Activated CD4-positive, alpha-beta memory T cell treated with anti-CD3 and anti-CD28 coated beads for 36 hours (primary cell): Measurements from ENCODE around the gene ZWILCH. TPM values are rescaled to one million over a fixed set of nuclear protein-coding genes. Genes with fewer than 3 reads are reported as not detected.
"Not testable (repeated sequence)": the region's sequence is repeated elsewhere in the genome, so short reads cannot be mapped to it uniquely, and the experiment has no call there.

Experiments
- CTCF ChIA-PET: fragments of 350-600 bp; sonication (Branson Sonifier 250); formaldehyde crosslinking; loops from one replicate; lab custom pipeline; 2021; ENCODE audit warnings: antibody characterized with exemption, inconsistent platforms; lab: Charles Lee
- POLR2A ChIA-PET: fragments of 350-600 bp; sonication (Branson Sonifier 250); formaldehyde crosslinking; loops from one replicate; lab custom pipeline; 2021; ENCODE audit warnings: antibody characterized with exemption; lab: Charles Lee
- DNase-seq: peaks from one replicate; pipeline ENCODE4 v3.0.0-alpha.2; 2020
- H3K27ac Mint-ChIP-seq: one replicate; pipeline ENCODE4 v1.8.0; 2021; ENCODE audit warnings: mixed read lengths
- H3K27me3 Mint-ChIP-seq: one replicate; pipeline ENCODE4 v1.8.0; 2021; ENCODE audit warnings: mixed read lengths
- H3K36me3 Mint-ChIP-seq: one replicate; pipeline ENCODE4 v1.8.0; 2021; ENCODE audit warnings: mixed read lengths
- H3K4me1 Mint-ChIP-seq: one replicate; pipeline ENCODE4 v1.8.0; 2021; ENCODE audit warnings: low read depth, mixed read lengths
- H3K4me3 Mint-ChIP-seq: one replicate; pipeline ENCODE4 v1.8.0; 2021; ENCODE audit warnings: mild to moderate bottlenecking, mixed read lengths
- H3K9me3 Mint-ChIP-seq: one replicate; pipeline ENCODE4 v1.8.0; 2021; ENCODE audit warnings: mixed read lengths
- intact Hi-C: fragments of 100-400 bp; cut with micrococcal nuclease; formaldehyde crosslinking; loops from one replicate; pipeline ENCODE4 v1.15.1; 2023
- total RNA-seq, 2 experiments: library from RNA; stranded (reverse); gene quantifications; one replicate each; pipeline ENCODE4 v1.2.3, GENCODE V29; 2021

ZWILCH gene
- total RNA-seq, 2 experiments from 2014 or later: 29.6 to 31.1 TPM

DNA sequence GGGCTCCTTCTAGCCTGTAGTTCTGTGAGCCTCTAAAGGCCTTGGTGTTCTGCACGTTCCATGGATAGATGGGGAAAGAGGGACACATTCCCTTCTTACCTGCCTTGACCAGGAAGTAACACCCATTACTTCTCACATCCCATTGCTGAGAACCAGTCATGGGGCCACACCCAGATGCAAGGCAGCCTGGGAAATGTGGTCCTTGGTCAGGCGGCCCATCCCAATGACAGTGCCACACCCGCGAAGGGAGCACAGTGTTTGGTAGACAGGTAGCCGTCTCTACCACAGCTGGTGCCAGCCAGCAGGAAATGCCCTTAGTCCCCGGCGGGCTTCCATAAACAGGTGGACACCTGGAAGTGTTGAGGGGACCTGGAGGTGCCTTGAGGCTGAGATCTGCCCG is 83.8 kb downstream of the ZWILCH start:
- intact Hi-C loops: no loop called here
- no peaks in the 10 kb centered on the region for H3K36me3 Mint-ChIP-seq
- ChIA-PET CTCF (interaction anchor here (1.5 to 1.6 kb wide), 2 partner anchors 30 to 264 kb away, joined by 3 to 5 read pairs; no protein-coding TSS in a partner anchor), POLR2A (no interaction called here)
- peaks cover 13% of the 10 kb centered on the region for H3K27me3 Mint-ChIP-seq
- DNase-seq: no peak
- no peaks in the 10 kb centered on the region for H3K9me3 Mint-ChIP-seq
- H3K4me1 Mint-ChIP-seq: no peaks in the 10 kb centered on the region
- H3K27ac Mint-ChIP-seq: no peak overlapping the region
- H3K4me3 Mint-ChIP-seq: no peak overlapping the region

DNA sequence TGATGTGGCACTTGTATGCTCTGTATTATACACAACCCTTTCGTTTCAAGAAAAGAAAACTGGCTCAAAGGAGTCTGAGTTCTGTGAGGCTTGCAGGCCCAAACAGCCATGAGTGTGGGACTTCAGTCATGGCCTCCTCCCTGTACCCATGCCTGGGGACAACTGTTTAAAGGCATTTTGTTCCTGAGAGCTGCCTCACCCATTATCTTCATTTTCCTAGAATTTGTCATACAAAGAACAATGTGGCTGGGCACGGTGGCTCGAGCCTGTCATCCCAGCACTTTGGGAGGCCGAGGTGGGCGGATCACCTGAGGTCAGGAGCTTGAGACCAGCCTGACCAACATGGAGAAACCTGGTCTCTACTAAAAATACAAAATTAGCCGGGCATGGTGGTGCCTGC is 84.3 kb downstream of the ZWILCH start:
- H3K27ac Mint-ChIP-seq: not testable (repeated sequence)
- CTCF ChIA-PET: interaction anchor here (0.6 to 1.6 kb wide), 3 partner anchors 23 to 263 kb away, joined by 3 to 5 read pairs (median 3); no protein-coding TSS in a partner anchor

DNA sequence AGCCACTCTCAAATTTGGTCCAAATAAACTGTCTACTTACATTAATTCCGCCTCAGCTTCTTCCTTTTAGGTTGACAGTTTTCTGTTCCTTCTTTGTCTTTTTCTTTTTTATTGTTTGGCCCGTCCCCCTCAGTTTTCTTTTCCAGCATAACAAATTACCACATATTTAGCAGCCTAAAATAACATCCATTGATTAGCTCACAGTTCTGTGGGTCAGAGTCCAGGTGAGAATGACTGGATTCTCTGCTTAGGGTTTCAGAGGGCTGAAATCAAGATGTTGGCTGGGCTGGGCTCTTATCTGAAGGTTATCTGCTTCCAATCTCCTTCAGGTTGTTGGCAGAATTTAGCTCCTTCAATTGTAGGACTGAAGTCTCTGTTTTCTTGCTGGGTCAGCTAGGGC is 85.3 kb downstream of the ZWILCH start:
- DNase-seq: no peak
- Mint-ChIP-seq H3K9me3 (no peaks in the 10 kb centered on the region), H3K27ac (no peak overlapping the region), H3K36me3 (no peaks in the 10 kb centered on the region), H3K27me3 (peaks cover 11% of the 10 kb centered on the region), H3K4me3 (no peak overlapping the region), H3K4me1 (no peaks in the 10 kb centered on the region)
- intact Hi-C loops: no loop called here
- CTCF ChIA-PET: interaction anchor here (0.7 to 1.6 kb wide), 3 partner anchors 29 to 265 kb away, joined by 3 to 5 read pairs (median 4); no protein-coding TSS in a partner anchor
- POLR2A ChIA-PET: no interaction called here

More for the DNA sequence above, 84.3 kb downstream of the ZWILCH start:
- intact Hi-C loops, H3K4me1 Mint-ChIP-seq, H3K4me3 Mint-ChIP-seq, H3K9me3 Mint-ChIP-seq, H3K36me3 Mint-ChIP-seq, DNase-seq, POLR2A ChIA-PET: not testable (repeated sequence)
- H3K27me3 Mint-ChIP-seq: peaks cover 11% of the 10 kb centered on the region

DNA sequence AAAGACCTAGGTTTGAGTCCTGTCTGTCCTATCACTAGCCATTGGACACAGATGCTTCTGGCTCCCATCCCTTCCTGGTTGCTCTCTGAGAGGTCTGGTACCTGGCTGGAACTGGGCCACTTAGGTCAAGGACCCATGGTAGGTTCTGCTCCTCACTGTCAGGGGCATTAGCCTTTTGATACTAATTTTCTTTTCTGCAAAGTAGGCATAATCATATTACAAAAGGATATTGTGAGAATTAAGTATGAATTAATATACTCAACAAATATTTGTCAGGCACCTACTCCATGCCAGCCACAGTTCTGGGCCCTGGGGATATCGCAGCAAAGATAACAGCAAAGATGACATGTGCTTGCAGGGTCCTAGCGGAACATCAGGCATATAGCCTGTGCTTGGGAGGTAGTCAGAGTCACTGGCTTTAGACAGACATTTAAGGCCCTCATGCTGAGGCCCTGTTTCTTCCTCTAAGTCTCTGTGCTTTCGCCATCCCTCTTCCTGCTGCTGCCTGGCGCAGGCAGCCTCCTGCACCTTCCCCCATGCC is 86.3 kb downstream of the ZWILCH start:
- Mint-ChIP-seq H3K4me3 (no peak overlapping the region), H3K4me1 (no peaks in the 10 kb centered on the region), H3K9me3 (no peaks in the 10 kb centered on the region), H3K36me3 (no peaks in the 10 kb centered on the region), H3K27ac (no peak overlapping the region), H3K27me3 (peaks cover 7% of the 10 kb centered on the region)
- DNase-seq: no peak
- ChIA-PET POLR2A (no interaction called here), CTCF (interaction anchor here (1.0 kb wide), 1 partner anchor 260 kb away, joined by 4 read pairs; no protein-coding TSS in a partner anchor)
- intact Hi-C loops: no loop called here

DNA sequence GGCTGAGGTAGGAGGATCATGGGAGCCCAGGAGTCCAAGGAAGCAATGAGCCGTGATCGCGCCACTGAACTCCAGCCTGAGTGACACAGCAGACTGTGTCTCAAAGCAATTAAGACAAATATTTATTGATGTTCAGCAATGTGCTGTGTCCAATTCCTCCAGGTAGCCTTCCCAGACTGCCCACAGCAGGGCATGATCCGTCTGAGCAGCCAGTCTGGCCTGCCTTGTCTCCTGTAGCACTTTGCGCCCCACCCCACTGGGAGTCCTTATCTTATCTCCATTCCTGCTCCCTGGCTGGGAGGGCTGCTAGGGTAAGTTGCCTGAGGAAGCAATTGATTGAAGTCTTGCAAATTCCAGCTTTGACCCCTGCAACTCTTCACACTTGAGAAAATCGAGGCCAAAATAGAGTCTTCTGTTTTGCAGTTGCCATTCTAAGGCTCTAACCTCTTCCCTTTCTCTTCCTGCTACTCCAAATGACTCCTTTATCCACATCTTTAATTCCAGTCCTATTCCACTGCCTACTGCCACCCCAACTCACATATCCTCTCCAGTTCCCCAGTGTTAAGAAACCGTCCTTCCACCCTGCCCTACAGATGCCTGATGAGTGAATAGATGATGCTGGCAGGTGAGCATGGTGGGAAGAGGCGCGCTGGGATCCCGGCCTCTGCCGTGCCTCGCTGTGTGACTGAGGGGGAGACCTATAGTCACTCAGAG is 87.5 kb downstream of the ZWILCH start:
- H3K36me3 Mint-ChIP-seq: no peaks in the 10 kb centered on the region
- ChIA-PET POLR2A (no interaction called here), CTCF (interaction anchor here (1.0 kb wide), 1 partner anchor 11 kb away, joined by 4 read pairs; no protein-coding TSS in a partner anchor)
- no peak for DNase-seq
- peaks cover 7% of the 10 kb centered on the region for H3K27me3 Mint-ChIP-seq
- H3K4me3 Mint-ChIP-seq: no peak overlapping the region
- H3K27ac Mint-ChIP-seq: no peak overlapping the region
- no peaks in the 10 kb centered on the region for H3K4me1 Mint-ChIP-seq
- no peaks in the 10 kb centered on the region for H3K9me3 Mint-ChIP-seq
- intact Hi-C loops: no loop called here

DNA sequence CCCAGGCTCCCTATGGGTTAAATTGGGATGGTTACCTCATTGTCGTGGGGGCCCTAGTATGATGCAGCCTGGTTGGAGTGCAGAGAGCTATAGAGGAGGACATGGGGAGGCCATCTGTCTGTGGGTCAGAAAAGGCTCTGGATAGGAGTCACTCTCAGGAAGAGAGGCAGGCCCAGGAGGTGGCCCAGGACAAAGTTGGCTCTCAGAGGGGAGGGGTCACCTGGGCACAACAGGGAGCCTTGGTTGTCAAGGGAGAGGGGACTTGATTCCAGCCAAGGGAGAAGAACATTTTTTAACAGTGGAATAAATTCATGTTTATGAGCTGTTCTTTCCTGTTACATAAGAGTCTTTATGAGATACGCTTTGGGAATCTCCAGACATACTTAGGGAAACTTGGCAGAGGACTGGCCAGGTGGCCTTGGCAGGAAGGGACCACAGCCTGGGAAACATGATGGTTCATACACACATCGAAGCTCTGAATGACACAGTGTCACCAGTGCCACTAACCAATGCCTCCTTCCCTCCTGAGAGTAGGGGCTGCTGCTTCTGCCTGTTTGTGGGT is 88.2 kb downstream of the ZWILCH start:
- DNase-seq: no peak
- Mint-ChIP-seq H3K4me3 (no peak overlapping the region), H3K4me1 (peaks cover under 1% of the 10 kb centered on the region), H3K9me3 (no peaks in the 10 kb centered on the region), H3K36me3 (no peaks in the 10 kb centered on the region), H3K27ac (no peak overlapping the region), H3K27me3 (peaks cover 1% of the 10 kb centered on the region)
- intact Hi-C loops: no loop called here
- ChIA-PET CTCF (interaction anchor here (0.6 to 1.0 kb wide), 2 partner anchors 11 to 24 kb away, joined by 3 to 4 read pairs; no protein-coding TSS in a partner anchor), POLR2A (no interaction called here)

DNA sequence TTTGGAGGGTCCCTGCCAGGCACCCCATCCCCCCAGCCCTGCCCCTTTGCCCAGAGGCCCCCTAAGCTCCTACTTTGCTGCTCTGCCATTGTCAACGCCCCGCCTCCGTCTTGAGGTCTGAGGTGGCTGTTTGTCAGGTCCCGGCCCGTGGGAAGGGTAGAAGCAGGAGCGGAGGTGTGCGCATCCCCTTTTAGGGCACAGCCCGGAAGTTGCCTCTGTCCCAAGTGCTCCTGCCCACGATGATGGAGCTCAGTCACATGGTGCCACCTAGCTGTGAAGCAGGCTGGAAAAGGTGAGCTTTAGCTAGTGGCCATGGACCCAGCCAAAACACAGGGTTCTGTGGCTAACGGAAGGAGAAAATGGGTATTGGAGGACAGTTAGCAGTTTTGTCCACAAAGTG is 89.2 kb downstream of the ZWILCH start:
- H3K4me1 Mint-ChIP-seq: peaks cover 3% of the 10 kb centered on the region
- POLR2A ChIA-PET: no interaction called here
- H3K27me3 Mint-ChIP-seq: no peaks in the 10 kb centered on the region
- H3K4me3 Mint-ChIP-seq: no peak overlapping the region
- no peaks in the 10 kb centered on the region for H3K36me3 Mint-ChIP-seq
- no peak for DNase-seq
- no peaks in the 10 kb centered on the region for H3K9me3 Mint-ChIP-seq
- no peak overlapping the region for H3K27ac Mint-ChIP-seq
- intact Hi-C loops: no loop called here
- CTCF ChIA-PET: no interaction called here

DNA sequence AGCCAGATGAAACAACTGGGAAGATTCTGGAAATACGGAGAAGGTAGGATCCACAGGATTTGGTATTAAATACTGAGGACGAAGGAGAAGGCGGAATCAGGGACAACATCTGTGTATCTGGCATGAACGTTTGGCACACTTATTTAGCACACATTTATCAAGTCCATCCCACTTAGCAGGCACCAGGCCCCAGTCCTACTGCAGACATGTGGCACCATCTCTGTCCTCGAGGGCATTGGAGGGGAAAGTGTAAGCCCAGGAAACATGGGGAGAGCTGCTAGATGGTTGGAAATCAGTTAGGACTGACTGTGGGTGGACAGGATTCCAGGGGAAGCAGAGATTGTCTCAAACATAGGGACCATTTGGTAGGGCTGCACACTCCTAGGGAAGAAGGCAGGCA is 89.7 kb downstream of the ZWILCH start:
- peaks cover 3% of the 10 kb centered on the region for H3K4me1 Mint-ChIP-seq
- H3K4me3 Mint-ChIP-seq: no peak overlapping the region
- no peaks in the 10 kb centered on the region for H3K27me3 Mint-ChIP-seq
- intact Hi-C loops: no loop called here
- DNase-seq: no peak
- H3K36me3 Mint-ChIP-seq: no peaks in the 10 kb centered on the region
- ChIA-PET POLR2A (no interaction called here), CTCF (interaction anchor here (1.1 kb wide), 1 partner anchor 257 kb away, joined by 3 read pairs; no protein-coding TSS in a partner anchor)
- H3K9me3 Mint-ChIP-seq: no peaks in the 10 kb centered on the region
- no peak overlapping the region for H3K27ac Mint-ChIP-seq

DNA sequence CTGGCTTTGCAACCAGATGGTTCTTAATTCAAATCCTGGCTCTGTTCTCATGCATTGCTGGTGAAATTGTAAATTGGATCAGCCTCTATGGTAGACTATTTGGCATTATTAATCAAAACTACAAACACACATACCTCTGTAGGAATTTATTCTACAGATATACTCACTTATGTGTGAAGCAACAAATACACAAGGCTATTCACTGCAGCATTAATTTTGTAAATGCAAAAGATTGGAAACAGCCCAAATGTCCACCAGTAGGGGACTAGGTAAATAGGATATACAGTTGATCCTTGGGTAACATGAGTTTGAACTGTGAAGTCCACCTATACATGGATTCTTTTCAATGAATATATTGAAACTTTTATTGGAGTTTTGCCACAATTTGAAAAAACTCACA is 90.2 kb downstream of the ZWILCH start:
- Mint-ChIP-seq H3K4me3 (no peak overlapping the region), H3K36me3 (no peaks in the 10 kb centered on the region), H3K27me3 (no peaks in the 10 kb centered on the region), H3K27ac (no peak overlapping the region), H3K9me3 (no peaks in the 10 kb centered on the region), H3K4me1 (peaks cover 3% of the 10 kb centered on the region)
- intact Hi-C loops: no loop called here
- DNase-seq: no peak
- POLR2A ChIA-PET: no interaction called here
- CTCF ChIA-PET: interaction anchor here (1.1 kb wide), 1 partner anchor 256 kb away, joined by 3 read pairs; no protein-coding TSS in a partner anchor

DNA sequence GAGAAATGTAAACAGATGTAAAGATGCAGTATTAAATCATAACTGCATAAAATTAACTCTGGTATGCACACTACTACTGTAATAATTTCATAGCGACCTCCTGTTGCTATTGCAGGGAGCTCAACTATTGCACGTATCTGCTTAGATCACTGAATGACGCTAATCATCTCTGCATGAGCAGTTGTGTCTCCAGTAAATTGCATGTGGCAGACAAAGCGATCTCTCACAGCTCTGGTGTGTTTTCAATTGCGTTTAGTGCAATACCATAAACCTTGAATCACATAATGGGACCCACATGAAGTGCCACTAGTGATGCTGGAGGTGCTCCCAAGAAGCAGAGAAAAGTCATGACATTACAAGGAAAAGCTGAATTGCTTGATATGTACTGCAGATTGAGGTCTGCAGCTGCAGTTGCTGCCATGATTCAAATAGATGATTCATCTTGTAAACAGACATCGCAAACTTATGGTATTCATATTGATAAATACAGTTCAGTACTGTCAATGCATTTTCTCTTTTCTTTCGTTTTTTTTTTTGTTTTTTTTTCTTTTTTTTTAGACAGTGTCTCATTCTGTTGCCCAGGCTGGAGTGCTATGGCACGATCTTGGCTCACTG is 90.9 kb downstream of the ZWILCH start:
- POLR2A ChIA-PET: no interaction called here

DNA sequence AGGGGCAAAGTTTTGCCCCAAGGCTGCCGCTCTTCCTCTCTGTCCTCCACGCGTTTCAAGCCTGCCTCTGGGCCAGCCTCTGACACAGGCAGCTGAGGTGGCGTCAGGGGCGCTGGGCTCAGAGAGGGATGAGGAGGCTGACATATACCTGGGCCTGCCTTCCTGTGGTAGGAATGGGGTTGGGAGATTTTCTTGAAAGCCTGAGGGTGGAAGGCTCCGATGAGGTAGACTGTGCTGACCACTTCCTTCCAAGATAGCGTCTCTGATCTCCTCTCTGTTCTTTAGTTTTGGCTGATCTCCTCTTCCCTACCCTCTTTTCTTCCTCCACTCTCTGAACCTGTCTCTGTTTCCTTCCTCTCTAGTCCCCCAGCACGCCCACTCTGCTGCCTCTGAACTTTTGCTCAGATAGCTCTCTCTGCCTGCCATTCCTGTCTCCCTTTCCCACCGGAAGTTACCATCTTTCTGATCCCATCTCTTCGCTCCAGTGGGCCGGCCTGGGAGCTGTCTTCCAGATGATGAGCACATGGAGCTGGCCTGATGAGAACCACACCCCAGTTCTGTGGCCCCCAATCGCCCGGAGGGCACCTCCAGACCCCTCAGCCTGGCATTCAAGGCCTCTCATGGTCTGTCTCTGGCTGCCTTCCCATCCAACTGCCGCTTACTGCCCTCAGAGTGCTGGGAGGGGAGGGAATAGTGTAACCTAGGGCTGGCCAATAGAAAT is 93.1 kb downstream of the ZWILCH start:
- DNase-seq: no peak
- intact Hi-C loops: no loop called here
- no peaks in the 10 kb centered on the region for H3K36me3 Mint-ChIP-seq
- H3K27ac Mint-ChIP-seq: no peak overlapping the region
- H3K27me3 Mint-ChIP-seq: peaks cover 4% of the 10 kb centered on the region
- H3K9me3 Mint-ChIP-seq: no peaks in the 10 kb centered on the region
- ChIA-PET POLR2A (no interaction called here), CTCF (interaction anchor here (0.7 kb wide), 1 partner anchor 191 kb away, joined by 3 read pairs; no protein-coding TSS in a partner anchor)
- no peak overlapping the region for H3K4me3 Mint-ChIP-seq
- peaks cover 3% of the 10 kb centered on the region for H3K4me1 Mint-ChIP-seq

More for the DNA sequence above, 90.9 kb downstream of the ZWILCH start:
- H3K4me3 Mint-ChIP-seq: no peak overlapping the region
- DNase-seq: no peak
- peaks cover 3% of the 10 kb centered on the region for H3K4me1 Mint-ChIP-seq
- H3K27me3 Mint-ChIP-seq: no peaks in the 10 kb centered on the region
- no peaks in the 10 kb centered on the region for H3K36me3 Mint-ChIP-seq
- intact Hi-C loops: no loop called here
- no peak overlapping the region for H3K27ac Mint-ChIP-seq
- H3K9me3 Mint-ChIP-seq: no peaks in the 10 kb centered on the region
- CTCF ChIA-PET: interaction anchor here (1.1 kb wide), 1 partner anchor 255 kb away, joined by 3 read pairs; no protein-coding TSS in a partner anchor
